Ishikawa (cell line): Measurements from ENCODE around the gene NAV2.

Source experiments
- CEBPB ChIP-seq: IDR thresholded peaks from 2 replicates; pipeline ENCODE4 v1.6.1; 2012
- CREB1 ChIP-seq: IDR thresholded peaks from 2 replicates; pipeline ENCODE4 v1.6.1; 2012; ENCODE audit warnings: low read depth
- EGR1 ChIP-seq: IDR thresholded peaks from 2 replicates; pipeline ENCODE4 v1.6.1; 2012
- EP300 ChIP-seq: IDR thresholded peaks from 2 replicates; pipeline ENCODE4 v1.6.1; 2012; ENCODE audit warnings: borderline replicate concordance
- FOXM1 ChIP-seq: IDR thresholded peaks from 2 replicates; pipeline ENCODE4 v1.6.1; 2012; ENCODE audit warnings: low read depth, borderline replicate concordance
- NFIC ChIP-seq: IDR thresholded peaks from 2 replicates; pipeline ENCODE4 v1.6.1; 2012
- RAD21 ChIP-seq: IDR thresholded peaks from 2 replicates; pipeline ENCODE4 v1.6.1; 2012; ENCODE audit warnings: low read depth
- TAF1 ChIP-seq: IDR thresholded peaks from 2 replicates; pipeline ENCODE4 v1.6.1; 2012; ENCODE audit warnings: low read depth, mild to moderate bottlenecking
- TCF12 ChIP-seq: IDR thresholded peaks from 2 replicates; pipeline ENCODE4 v1.6.1; 2012; ENCODE audit warnings: low read depth
- TEAD4 ChIP-seq: IDR thresholded peaks from 2 replicates; pipeline ENCODE4 v1.6.1; 2012
- YY1 ChIP-seq: IDR thresholded peaks from 2 replicates; pipeline ENCODE4 v1.6.1; 2012; ENCODE audit warnings: low read depth
- ZBTB7A ChIP-seq: IDR thresholded peaks from 2 replicates; pipeline ENCODE4 v1.6.1; 2012; ENCODE audit warnings: low read depth
- TF ChIP-seq, protein P1 (sequence below): IDR thresholded peaks from 2 replicates; pipeline ENCODE4 v1.6.1; 2012
- TF ChIP-seq, protein P2 (sequence below): IDR thresholded peaks from 2 replicates; pipeline ENCODE4 v1.6.1; 2012; ENCODE audit warnings: low read depth, mild to moderate bottlenecking
- TF ChIP-seq, protein P3 (sequence below): IDR thresholded peaks from 2 replicates; pipeline ENCODE4 v1.6.1; 2012

The NAV2 gene

DNA sequence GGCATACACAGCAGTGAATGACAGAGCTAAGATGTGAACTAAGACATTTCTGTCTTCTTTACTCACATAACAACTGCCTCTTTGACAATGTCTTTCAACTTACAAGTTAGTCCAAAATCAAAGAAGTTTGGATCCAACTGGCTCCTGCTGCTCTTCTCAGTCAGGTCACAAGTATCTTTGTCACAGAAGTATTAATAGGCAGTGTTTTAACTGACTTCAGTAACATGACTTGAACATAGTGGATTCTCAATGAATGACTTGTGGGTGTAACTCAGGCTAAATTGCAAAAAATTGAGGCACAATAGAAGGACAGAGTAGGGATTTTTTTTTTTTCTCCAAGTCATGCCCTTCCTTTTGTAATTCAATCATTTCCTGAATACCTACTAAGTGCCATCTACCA lies 425.0 kb downstream of the NAV2 start:
- TF ChIP-seq, protein P1, sequence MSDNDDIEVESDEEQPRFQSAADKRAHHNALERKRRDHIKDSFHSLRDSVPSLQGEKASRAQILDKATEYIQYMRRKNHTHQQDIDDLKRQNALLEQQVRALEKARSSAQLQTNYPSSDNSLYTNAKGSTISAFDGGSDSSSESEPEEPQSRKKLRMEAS = no peak
- TF ChIP-seq NFIC (no peak), ZBTB7A (no peak), TCF12 (no peak), FOXM1 (no peak), EGR1 (no peak), TAF1 (no peak), EP300 (no peak), TEAD4 (no peak), CREB1 (no peak), YY1 (no peak), RAD21 (no peak), CEBPB (no peak)
- TF ChIP-seq, protein P2, sequence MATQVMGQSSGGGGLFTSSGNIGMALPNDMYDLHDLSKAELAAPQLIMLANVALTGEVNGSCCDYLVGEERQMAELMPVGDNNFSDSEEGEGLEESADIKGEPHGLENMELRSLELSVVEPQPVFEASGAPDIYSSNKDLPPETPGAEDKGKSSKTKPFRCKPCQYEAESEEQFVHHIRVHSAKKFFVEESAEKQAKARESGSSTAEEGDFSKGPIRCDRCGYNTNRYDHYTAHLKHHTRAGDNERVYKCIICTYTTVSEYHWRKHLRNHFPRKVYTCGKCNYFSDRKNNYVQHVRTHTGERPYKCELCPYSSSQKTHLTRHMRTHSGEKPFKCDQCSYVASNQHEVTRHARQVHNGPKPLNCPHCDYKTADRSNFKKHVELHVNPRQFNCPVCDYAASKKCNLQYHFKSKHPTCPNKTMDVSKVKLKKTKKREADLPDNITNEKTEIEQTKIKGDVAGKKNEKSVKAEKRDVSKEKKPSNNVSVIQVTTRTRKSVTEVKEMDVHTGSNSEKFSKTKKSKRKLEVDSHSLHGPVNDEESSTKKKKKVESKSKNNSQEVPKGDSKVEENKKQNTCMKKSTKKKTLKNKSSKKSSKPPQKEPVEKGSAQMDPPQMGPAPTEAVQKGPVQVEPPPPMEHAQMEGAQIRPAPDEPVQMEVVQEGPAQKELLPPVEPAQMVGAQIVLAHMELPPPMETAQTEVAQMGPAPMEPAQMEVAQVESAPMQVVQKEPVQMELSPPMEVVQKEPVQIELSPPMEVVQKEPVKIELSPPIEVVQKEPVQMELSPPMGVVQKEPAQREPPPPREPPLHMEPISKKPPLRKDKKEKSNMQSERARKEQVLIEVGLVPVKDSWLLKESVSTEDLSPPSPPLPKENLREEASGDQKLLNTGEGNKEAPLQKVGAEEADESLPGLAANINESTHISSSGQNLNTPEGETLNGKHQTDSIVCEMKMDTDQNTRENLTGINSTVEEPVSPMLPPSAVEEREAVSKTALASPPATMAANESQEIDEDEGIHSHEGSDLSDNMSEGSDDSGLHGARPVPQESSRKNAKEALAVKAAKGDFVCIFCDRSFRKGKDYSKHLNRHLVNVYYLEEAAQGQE = no peak
- TF ChIP-seq, protein P3, sequence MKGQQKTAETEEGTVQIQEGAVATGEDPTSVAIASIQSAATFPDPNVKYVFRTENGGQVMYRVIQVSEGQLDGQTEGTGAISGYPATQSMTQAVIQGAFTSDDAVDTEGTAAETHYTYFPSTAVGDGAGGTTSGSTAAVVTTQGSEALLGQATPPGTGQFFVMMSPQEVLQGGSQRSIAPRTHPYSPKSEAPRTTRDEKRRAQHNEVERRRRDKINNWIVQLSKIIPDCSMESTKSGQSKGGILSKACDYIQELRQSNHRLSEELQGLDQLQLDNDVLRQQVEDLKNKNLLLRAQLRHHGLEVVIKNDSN = no peak

DNA sequence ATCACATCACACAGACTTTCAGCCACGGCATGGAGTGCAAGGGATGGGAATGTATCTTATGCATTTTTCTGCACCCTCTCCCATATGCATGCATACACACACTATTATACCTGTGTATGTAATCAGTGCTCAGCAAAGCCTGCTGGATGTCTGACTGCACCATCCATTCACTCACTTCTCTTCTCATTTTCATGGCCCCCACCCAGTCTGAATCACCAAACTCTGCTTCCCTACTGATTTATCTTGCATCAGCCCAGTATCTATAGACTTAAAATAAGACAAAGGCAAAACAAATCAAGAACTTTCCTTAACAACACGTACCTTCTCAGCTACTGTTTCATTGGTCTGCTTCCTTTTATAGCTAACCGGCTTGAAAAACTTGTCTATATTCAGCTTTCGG lies 426.1 kb downstream of the NAV2 start:
- TF ChIP-seq CEBPB = no peak
- TF ChIP-seq, protein P3 = no peak
- TF ChIP-seq TCF12 = no peak
- no peak for TF ChIP-seq CREB1
- no peak for TF ChIP-seq RAD21
- TF ChIP-seq TAF1 = no peak
- TF ChIP-seq, protein P2 = no peak
- no peak for TF ChIP-seq FOXM1
- TF ChIP-seq YY1 = no peak

DNA sequence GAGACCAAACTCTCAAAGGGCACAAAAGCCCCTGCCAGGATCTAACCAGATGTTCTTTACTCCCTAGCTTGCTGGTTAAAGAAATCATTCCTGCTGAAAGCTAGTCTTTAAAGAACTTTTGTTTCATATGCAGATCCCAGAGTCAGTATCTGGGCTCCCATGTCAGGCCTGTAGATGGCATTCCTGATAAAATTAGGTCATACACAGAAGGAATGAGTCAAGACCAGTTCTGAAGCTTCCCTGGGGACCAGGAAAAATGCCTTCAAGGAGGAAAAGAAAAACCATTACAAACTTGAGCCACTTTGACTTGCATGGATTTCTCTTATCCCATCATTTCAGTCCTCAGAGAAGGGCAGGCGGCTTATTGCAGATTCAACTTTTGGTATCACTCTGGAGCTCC lies 441.7 kb downstream of the NAV2 start:
- TF ChIP-seq EP300 (no peak), ZBTB7A (no peak), TEAD4 (no peak), YY1 (no peak), TCF12 (no peak), EGR1 (no peak), NFIC (no peak), CREB1 (no peak), CEBPB (no peak), FOXM1 (no peak), TAF1 (no peak), RAD21 (no peak)
- TF ChIP-seq, protein P1 = no peak
- TF ChIP-seq, protein P3 = no peak
- TF ChIP-seq, protein P2 = no peak

DNA sequence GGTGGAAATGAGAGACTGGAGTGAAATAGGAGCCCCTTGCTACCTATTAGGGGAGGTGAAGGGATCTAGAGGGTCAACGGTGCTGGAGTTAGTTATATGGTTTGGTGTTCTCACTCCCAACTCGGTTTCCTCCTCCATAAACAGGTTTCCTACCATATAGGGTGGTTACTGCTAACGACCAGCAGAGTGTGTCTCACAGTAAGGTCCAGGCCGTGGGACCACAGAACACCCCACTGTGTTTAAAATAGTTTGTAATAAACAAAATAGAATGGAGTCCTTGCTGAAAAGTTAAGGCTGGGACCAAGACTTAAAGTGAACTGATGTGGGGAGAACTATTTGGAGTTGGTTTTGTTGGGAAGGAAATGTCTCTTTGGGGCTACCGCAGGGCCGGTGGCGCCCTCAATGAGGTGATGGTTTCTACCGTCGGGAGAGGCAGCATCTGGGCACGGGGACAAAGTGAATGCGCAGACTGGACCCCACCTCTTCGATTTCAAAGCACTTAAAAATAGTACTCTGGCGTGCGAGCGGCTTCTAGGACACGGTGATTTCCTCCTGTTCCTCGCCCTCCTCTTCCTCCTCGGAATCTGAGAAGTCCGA lies 443.1 kb downstream of the NAV2 start:
- no peak for TF ChIP-seq EGR1
